LNCAP (cell line): Measurements from ENCODE around the gene ABCE1.
A peak's percentile ranks its signal among the peaks of the same experiment; 100 is the strongest.

Source experiments
- TF ChIP-seq, protein P1 (sequence below): fragments of 450-650 bp; IDR thresholded peaks from 2 replicates; pipeline ENCODE4 v1.5.1; 2017; ENCODE audit warnings: mild to moderate bottlenecking

ABCE1 gene

DNA sequence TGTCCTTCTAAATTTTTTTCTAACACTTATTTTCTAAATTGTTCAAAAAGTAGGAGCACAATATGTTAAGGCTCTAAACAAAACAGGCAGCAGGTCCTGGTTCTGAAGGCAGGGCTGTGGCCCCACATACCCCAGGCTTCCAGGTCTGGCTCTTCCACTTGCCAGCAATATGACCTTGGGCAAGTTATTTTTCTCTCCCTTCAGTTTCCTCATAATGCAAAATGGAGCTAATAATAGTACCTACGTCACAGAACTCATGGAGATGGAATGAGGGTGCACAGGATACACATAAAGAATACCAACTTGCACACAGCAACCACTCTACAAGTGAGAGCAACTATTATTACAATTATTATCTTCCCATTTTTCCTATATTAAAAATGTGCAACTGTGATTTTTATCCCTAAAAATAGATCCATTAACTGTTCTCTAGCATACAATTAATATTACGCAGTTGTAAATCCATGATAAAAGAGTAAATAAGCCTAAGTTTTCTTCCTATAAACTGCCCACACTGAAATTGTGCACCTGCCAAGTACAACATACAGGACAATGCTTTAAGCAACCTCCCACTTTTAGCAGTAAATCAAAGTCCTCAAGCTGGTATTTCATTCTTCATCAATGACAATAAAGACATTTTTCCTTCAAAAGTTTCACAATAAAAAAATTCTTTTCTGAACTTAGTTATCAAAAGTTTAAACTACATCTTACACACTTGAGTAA is 55.2 kb downstream of the ABCE1 start:
- TF ChIP-seq, protein P1, sequence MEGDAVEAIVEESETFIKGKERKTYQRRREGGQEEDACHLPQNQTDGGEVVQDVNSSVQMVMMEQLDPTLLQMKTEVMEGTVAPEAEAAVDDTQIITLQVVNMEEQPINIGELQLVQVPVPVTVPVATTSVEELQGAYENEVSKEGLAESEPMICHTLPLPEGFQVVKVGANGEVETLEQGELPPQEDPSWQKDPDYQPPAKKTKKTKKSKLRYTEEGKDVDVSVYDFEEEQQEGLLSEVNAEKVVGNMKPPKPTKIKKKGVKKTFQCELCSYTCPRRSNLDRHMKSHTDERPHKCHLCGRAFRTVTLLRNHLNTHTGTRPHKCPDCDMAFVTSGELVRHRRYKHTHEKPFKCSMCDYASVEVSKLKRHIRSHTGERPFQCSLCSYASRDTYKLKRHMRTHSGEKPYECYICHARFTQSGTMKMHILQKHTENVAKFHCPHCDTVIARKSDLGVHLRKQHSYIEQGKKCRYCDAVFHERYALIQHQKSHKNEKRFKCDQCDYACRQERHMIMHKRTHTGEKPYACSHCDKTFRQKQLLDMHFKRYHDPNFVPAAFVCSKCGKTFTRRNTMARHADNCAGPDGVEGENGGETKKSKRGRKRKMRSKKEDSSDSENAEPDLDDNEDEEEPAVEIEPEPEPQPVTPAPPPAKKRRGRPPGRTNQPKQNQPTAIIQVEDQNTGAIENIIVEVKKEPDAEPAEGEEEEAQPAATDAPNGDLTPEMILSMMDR, result no peak

DNA sequence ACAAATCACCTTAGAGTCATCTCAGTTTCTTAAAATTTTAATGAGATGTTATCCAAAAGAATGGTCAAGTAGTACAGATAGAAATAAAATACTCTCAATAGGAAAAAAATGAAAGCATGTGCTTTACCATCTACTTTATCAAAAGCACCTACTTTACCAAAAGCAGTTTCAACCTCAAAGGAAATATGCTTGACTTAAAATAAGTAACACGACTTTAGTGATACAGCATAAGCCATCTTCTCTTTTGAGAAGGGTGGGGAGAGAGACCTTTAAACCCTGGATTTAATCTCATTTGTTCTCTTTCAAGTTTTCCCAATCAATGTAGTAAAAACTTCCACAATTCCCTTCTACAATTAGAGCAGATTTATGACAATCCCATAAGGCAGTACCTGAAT is 55.8 kb downstream of the ABCE1 start:
- TF ChIP-seq, protein P1, result no peak

DNA sequence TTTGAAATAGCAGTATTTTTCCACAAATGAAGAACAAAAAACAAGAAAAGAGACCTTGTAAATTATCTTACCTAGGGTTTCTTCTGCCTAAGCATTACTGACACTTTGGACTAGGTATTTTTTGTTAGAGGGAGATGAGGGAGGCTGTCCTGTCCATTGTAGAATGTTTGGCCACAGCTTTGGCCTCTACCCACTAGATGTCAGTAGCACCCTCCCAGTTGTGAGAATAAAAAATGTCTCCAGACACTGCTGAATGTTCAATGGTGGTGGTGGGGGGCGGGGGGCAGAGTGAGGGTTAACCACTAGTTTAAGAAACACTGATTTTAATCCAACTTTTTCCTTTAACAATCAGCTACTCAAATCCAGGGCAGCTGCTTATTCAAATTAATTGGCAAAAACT is 56.5 kb downstream of the ABCE1 start:
- TF ChIP-seq, protein P1, result peak; percentile 46; the same call in 1 of the 2 replicates

DNA sequence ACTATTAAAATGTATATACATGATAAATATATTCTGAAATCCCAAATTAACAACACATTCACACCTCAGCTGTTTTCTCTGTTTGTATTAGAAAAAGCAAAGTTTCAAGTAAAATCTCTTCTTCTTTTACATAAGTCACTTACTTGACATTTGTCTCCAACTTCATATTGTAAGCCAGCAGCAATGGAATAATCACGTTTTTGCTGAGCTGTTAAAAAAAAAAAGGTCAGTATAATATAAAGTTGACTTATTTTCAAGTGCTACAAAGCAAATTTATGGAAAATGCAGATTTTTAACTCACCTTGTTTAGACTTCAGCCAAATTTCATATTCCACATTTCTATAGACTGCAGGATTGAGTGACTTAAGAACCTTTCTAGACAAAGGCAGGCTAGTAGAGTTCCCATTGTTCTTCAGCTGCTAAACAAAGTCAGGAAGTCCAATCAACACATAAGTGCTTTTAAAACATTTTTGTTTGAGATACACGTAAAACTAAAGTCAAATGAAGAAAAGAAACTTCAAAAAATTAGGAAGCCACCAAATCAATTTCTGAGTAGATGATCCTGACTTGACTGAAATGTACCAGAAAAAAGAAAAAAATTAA is 57.3 kb downstream of the ABCE1 start:
- TF ChIP-seq, protein P1, result no peak

DNA sequence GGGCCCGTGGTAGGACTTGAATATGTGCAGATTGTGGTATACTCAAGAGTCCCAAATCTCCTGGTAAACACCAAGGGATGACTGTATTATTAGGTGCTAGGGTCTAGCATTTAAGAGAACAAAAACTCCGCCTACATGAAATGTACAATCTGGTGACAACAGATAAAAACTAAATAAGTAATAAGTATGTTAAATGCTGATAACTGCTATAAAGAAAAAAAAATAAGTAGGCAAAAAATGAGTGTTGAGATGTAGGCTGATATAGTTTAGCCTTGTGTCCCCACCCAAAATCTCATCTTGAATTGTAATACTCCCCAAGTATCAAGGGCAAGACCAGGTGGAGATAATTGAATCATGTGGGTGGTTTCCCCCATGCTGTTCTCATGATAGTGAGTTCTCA is 58.9 kb downstream of the ABCE1 start:
- TF ChIP-seq, protein P1, result no peak

DNA sequence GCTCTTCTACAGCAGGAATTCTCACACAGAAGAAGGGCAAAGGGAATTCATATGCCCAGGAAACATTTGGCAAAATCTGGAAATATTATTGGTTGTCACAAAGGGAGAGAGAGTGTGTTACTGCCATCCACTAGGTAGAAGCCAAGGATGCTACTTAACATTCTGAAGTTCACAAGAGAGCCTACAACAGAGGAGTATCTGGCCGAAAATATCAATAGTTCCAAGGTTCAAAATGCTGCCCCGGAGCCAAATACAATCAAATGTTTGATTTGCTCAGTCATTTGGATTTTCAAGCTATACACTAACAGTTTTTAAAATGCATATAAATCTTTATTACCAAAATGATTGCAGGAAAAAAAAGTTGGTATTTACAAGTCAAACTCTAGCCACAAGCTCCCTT is 63.4 kb downstream of the ABCE1 start:
- TF ChIP-seq, protein P1, result no peak

DNA sequence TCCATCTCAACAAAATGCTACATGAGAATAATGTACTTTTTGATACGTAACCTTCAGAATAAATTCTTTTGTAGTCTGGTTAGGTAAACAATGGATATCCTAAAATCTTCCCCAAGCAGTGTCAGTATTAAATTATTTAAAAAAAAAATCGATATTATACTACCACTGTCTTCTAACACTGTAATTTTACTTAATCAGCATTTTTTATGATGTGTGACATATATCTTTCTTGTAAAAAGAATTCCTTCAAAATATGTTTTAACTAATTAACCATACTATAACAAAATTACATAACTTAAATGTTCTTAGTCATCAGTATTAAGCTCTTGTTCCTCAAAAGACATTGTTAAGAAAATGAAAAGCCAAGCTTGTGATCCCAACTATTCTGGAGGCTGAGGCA is 69.8 kb downstream of the ABCE1 start:
- TF ChIP-seq, protein P1, result no peak
